ENCODE data around the gene DCC. TPM values are rescaled to one million over a fixed set of nuclear protein-coding genes. Genes with fewer than 3 reads are reported as not detected.

The DCC gene
- polyA plus RNA-seq, 1 donor = 0.58 TPM

DNA sequence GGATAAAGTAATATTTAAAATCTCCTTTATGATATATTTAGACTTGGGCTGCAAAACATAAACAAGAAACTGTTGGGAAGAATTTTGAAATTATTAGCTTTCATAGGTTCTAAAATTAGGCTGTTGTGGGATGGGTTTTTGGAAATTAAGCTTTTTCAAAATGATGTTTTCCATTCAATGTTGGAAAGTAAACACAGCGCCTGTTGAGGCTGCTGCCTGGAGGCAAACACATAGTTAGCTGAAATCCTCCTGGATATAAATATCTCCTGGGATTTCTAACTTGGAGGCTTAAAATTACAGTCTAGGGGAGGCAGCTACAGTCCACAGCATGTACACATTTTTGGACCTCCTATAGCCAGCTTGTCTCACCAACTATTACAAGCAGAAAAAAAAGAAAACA is 197.3 kb downstream of the DCC start:
- DNase-seq = no peak
- WGBS (ENCODE audit: insufficient coverage, low lambda C conversion rate) = no CpG with 5 or more reads among the region's 1 CpG
- Histone ChIP-seq H3K4me1 (ENCODE audit: control insufficient read depth, insufficient read depth, low read length) (no peaks in the 10 kb centered on the region), H3K4me3 (ENCODE audit: low read length) (no peak overlapping the region), H3K9me3 (ENCODE audit: control insufficient read depth, low read depth, low read length) (no peaks in the 10 kb centered on the region), H3K27ac (ENCODE audit: low read length) (no peak overlapping the region), H3K36me3 (ENCODE audit: control insufficient read depth, insufficient read depth, low read length) (no peaks in the 10 kb centered on the region), H3K27me3 (ENCODE audit: control insufficient read depth, insufficient read depth, low read length) (no peaks in the 10 kb centered on the region)

- Histone ChIP-seq H3K4me3 (ENCODE audit: low read length) (no peak overlapping the region), H3K27ac (ENCODE audit: low read length) (no peak overlapping the region), H3K9me3 (ENCODE audit: control insufficient read depth, low read depth, low read length) (no peaks in the 10 kb centered on the region), H3K4me1 (ENCODE audit: control insufficient read depth, insufficient read depth, low read length) (no peaks in the 10 kb centered on the region), H3K36me3 (ENCODE audit: control insufficient read depth, insufficient read depth, low read length) (no peaks in the 10 kb centered on the region), H3K27me3 (ENCODE audit: control insufficient read depth, insufficient read depth, low read length) (no peaks in the 10 kb centered on the region)
- DNase-seq = no peak
- 100% methylated on average over 2 of the region's 4 CpGs for WGBS (ENCODE audit: insufficient coverage, low lambda C conversion rate)
These were observed 201.1 kb downstream of the DCC start for GRCh38 chr18:52541056-52541455.

DNA sequence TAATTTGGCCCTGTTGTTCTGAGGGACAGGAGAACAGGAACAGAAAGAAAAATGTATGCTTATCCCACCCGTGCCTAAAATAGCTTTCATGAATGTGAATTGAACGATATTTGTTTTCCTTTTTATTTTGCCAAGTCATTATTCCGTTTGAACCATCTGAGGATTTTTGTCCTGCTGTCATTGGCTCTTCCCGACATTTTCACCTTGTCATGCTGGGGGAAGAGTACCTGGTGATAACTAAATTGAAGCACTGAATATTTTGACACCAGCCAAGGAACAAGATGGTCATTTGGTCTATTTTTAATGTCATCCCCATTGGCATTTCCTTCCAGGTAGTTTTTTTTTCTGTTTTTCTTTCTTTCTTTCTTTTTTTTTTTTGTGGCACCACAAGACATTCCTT is 204.1 kb downstream of the DCC start:
- no peaks in the 10 kb centered on the region for H3K36me3 ChIP-seq (ENCODE audit: control insufficient read depth, insufficient read depth, low read length)
- 80% methylated on average over 4 of the region's 4 CpGs for WGBS (ENCODE audit: insufficient coverage, low lambda C conversion rate)

DNA sequence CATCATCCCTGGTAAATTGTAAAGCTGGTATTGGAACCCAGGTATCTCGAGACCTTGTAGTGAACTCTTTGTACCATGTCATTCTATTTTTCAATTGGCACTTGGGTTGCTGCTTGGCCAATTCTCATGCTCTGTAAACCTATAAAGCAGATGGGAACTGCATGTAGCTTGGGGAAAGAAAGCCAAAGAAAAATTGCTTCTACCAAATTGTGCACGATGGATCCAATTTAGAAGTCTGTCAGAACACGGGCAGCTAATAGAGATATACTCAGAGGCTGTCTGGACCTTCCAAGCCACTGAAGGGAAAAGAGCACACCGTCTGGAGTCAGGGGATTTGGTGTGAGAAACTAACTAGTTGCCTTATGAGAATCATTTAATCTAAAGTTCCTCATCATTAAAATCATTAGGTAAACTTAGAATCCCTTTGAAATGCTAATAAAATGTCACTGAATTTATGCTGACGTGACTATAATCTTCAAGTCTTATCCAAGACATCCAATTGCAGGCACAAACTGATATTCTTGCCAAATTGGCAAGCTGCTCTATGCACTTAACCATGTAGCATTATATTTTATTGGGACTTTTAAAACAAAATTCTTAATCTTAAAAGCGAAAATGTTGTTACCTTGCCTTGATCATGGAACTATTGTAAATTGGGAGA is 206.8 kb downstream of the DCC start:
- Histone ChIP-seq H3K27ac (ENCODE audit: low read length) (no peak overlapping the region), H3K4me3 (ENCODE audit: low read length) (no peak overlapping the region), H3K9me3 (ENCODE audit: control insufficient read depth, low read depth, low read length) (no peaks in the 10 kb centered on the region), H3K27me3 (ENCODE audit: control insufficient read depth, insufficient read depth, low read length) (no peaks in the 10 kb centered on the region), H3K36me3 (ENCODE audit: control insufficient read depth, insufficient read depth, low read length) (no peaks in the 10 kb centered on the region), H3K4me1 (ENCODE audit: control insufficient read depth, insufficient read depth, low read length) (no peaks in the 10 kb centered on the region)
- DNase-seq = no peak
- 93% methylated on average over 2 of the region's 6 CpGs for WGBS (ENCODE audit: insufficient coverage, low lambda C conversion rate)

More for the DNA sequence above, 204.1 kb downstream of the DCC start:
- Histone ChIP-seq H3K4me3 (ENCODE audit: low read length) (no peak overlapping the region), H3K27me3 (ENCODE audit: control insufficient read depth, insufficient read depth, low read length) (no peaks in the 10 kb centered on the region), H3K27ac (ENCODE audit: low read length) (no peak overlapping the region), H3K9me3 (ENCODE audit: control insufficient read depth, low read depth, low read length) (no peaks in the 10 kb centered on the region), H3K4me1 (ENCODE audit: control insufficient read depth, insufficient read depth, low read length) (no peaks in the 10 kb centered on the region)
- DNase-seq = no peak

- Histone ChIP-seq H3K9me3 (ENCODE audit: control insufficient read depth, low read depth, low read length) (no peaks in the 10 kb centered on the region), H3K4me3 (ENCODE audit: low read length) (no peak overlapping the region), H3K4me1 (ENCODE audit: control insufficient read depth, insufficient read depth, low read length) (no peaks in the 10 kb centered on the region), H3K27me3 (ENCODE audit: control insufficient read depth, insufficient read depth, low read length) (no peaks in the 10 kb centered on the region), H3K36me3 (ENCODE audit: control insufficient read depth, insufficient read depth, low read length) (no peaks in the 10 kb centered on the region), H3K27ac (ENCODE audit: low read length) (no peak overlapping the region)
- DNase-seq = no peak
- no CpG with 5 or more reads among the region's 1 CpG for WGBS (ENCODE audit: insufficient coverage, low lambda C conversion rate)
These were observed 213.4 kb downstream of the DCC start for GRCh38 chr18:52553441-52553840.

DNA sequence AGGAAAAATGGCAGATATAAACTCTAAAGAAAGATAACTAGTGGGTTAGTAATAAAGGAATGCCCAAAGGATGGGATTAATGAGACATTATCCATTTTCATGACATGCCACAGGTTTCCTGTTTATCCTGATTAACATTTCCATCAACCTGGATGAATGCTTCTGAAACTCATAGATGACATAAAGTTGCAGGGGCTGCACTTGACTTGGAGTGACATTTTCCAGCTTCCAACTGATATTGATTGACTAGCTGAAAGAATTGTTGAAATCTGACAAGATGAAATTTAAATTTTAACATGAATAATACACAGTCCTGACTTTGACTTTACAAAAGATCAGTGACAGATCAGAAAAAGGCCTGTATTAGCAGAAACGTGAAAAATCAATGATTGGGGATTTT is 214.2 kb downstream of the DCC start:
- WGBS (ENCODE audit: insufficient coverage, low lambda C conversion rate) = 83% methylated on average over 1 of the region's 1 CpG
- no peaks in the 10 kb centered on the region for H3K27me3 ChIP-seq (ENCODE audit: control insufficient read depth, insufficient read depth, low read length)
- no peaks in the 10 kb centered on the region for H3K36me3 ChIP-seq (ENCODE audit: control insufficient read depth, insufficient read depth, low read length)
- no peak overlapping the region for H3K4me3 ChIP-seq (ENCODE audit: low read length)
- H3K4me1 ChIP-seq (ENCODE audit: control insufficient read depth, insufficient read depth, low read length) = no peaks in the 10 kb centered on the region
- H3K27ac ChIP-seq (ENCODE audit: low read length) = no peak overlapping the region
- no peak for DNase-seq
- H3K9me3 ChIP-seq (ENCODE audit: control insufficient read depth, low read depth, low read length) = no peaks in the 10 kb centered on the region

DNA sequence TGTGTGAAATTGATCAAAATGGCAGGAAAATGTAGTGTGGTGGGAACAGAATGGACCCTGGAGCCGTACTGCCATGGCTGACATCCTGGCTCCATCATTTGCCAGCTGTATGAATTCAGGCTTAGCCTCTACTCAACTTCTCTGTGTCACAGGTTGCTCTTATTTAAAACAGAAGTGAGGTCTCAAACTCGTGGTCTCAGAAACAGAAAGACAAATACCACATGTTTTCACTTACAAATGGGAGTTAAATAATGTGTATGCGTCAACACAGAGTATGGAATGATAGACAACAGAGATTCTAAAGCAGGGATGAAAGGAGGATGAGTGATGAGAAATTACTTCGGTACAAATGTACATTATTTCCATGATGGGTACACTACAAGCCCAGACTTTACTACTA is 227.4 kb downstream of the DCC start:
- Histone ChIP-seq H3K36me3 (ENCODE audit: control insufficient read depth, insufficient read depth, low read length) (no peaks in the 10 kb centered on the region), H3K27ac (ENCODE audit: low read length) (no peak overlapping the region), H3K4me3 (ENCODE audit: low read length) (no peak overlapping the region), H3K9me3 (ENCODE audit: control insufficient read depth, low read depth, low read length) (no peaks in the 10 kb centered on the region), H3K4me1 (ENCODE audit: control insufficient read depth, insufficient read depth, low read length) (no peaks in the 10 kb centered on the region), H3K27me3 (ENCODE audit: control insufficient read depth, insufficient read depth, low read length) (no peaks in the 10 kb centered on the region)
- no peak for DNase-seq
- WGBS (ENCODE audit: insufficient coverage, low lambda C conversion rate) = 75% methylated on average over 2 of the region's 4 CpGs

DNA sequence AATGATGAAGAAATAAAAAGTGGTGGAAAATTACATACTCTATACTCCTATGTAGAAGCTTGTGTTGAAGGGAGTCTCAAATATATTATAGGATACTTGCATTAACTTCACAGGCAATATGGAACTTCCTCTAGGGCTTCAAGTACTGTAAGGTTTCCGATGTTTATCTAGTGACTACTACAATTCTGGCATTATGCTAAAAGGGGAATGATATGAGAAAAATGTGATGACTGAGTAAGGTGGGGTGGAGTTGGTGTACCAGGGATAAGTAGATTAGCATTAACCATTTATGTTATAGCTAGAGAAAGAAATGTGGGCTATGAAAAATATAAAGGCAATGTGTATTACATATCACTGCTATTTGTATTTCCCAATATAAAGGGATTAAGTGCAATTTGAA is 229.5 kb downstream of the DCC start:
- no peak overlapping the region for H3K27ac ChIP-seq (ENCODE audit: low read length)
- no peaks in the 10 kb centered on the region for H3K27me3 ChIP-seq (ENCODE audit: control insufficient read depth, insufficient read depth, low read length)
- WGBS (ENCODE audit: insufficient coverage, low lambda C conversion rate) = 40% methylated on average over 1 of the region's 1 CpG
- H3K9me3 ChIP-seq (ENCODE audit: control insufficient read depth, low read depth, low read length) = no peaks in the 10 kb centered on the region
- H3K4me1 ChIP-seq (ENCODE audit: control insufficient read depth, insufficient read depth, low read length) = no peaks in the 10 kb centered on the region
- no peaks in the 10 kb centered on the region for H3K36me3 ChIP-seq (ENCODE audit: control insufficient read depth, insufficient read depth, low read length)
- no peak overlapping the region for H3K4me3 ChIP-seq (ENCODE audit: low read length)
- no peak for DNase-seq

DNA sequence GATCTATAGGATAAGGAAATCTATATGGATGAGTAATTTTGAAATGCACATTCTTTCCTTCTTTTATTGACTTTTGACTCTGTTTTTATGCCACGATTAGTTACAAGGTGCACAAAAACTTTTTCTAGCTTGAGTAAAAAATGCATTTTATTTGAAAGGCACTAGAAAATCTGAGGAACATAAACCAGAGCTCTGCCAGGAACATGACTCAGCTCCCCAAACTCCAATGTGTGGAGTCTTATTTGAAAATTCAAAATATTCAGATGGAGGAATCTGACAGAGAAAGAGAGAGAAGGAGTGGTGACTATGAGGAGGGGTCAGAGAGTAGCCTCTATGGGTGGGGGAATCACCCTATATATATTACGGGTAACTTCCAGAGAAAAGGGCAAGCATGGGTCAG is 231.0 kb downstream of the DCC start:
- Histone ChIP-seq H3K27me3 (ENCODE audit: control insufficient read depth, insufficient read depth, low read length) (no peaks in the 10 kb centered on the region), H3K4me1 (ENCODE audit: control insufficient read depth, insufficient read depth, low read length) (no peaks in the 10 kb centered on the region), H3K9me3 (ENCODE audit: control insufficient read depth, low read depth, low read length) (no peaks in the 10 kb centered on the region), H3K4me3 (ENCODE audit: low read length) (no peak overlapping the region), H3K36me3 (ENCODE audit: control insufficient read depth, insufficient read depth, low read length) (no peaks in the 10 kb centered on the region), H3K27ac (ENCODE audit: low read length) (no peak overlapping the region)
- no peak for DNase-seq
- WGBS (ENCODE audit: insufficient coverage, low lambda C conversion rate) = 86% methylated on average over 1 of the region's 2 CpGs

DNA sequence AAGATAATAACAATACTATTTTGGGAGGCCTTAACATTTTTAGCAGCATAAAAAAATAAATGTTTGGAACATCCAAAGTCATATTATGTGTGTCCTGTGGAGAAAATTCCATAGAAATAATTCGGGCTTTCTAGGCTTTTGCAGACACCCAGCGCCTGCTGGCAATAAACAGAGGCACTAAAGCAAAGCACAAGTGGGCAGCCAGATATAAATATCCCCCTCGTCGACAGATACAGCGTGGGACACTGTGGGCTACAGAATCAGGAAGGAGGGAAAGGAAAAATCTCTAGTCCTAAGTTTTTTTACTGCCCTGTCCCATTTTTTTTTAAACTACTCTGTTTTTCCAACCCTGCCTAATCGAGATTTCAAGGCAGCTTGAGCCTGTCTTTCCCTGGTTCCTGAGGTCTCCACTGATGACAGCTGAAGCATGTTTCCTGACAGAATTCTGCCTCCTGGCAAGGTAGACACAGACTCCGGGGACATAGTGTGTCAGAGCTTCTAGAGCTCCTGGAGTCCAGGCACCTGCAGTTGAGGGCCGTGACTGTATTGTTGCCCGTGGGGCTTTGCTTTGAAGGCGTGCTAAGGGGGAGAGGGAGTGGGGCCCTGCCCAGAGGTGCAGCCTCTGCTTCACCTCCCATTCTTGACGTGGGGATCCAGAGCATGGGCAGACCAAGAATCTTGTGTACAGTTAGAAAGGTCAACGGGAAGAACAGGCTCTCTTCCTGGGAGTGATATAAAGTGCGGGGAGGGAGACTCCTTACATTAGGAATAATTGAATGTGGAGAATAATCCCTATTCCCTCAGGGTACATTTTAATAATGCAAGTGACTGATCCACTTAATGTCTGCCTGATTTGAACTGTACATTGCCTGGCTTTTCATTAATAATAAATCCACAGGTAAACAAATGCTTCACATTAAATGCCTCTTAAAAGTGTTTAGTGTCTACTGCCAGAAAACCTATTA is 232.3 kb downstream of the DCC start:
- H3K4me3 ChIP-seq (ENCODE audit: low read length) = no peak overlapping the region
- no peak overlapping the region for H3K27ac ChIP-seq (ENCODE audit: low read length)
- WGBS (ENCODE audit: insufficient coverage, low lambda C conversion rate) = no CpG with 5 or more reads among the region's 13 CpGs
- H3K36me3 ChIP-seq (ENCODE audit: control insufficient read depth, insufficient read depth, low read length) = no peaks in the 10 kb centered on the region
- H3K9me3 ChIP-seq (ENCODE audit: control insufficient read depth, low read depth, low read length) = no peaks in the 10 kb centered on the region
- H3K27me3 ChIP-seq (ENCODE audit: control insufficient read depth, insufficient read depth, low read length) = no peaks in the 10 kb centered on the region
- H3K4me1 ChIP-seq (ENCODE audit: control insufficient read depth, insufficient read depth, low read length) = no peaks in the 10 kb centered on the region
- DNase-seq = no peak
